BJ (cell line): ENCODE data around the gene CD7. TPM values are rescaled to one million over a fixed set of nuclear protein-coding genes. Genes with fewer than 3 reads are reported as not detected.

ENCODE experiments used
- CTCF ChIA-PET: fragments of 350-600 bp; formaldehyde crosslinking; extraction: SDS; loops from one replicate; lab custom pipeline; 2021; ENCODE audit warnings: antibody characterized with exemption, inconsistent platforms; lab: Yijun Ruan, JAX
- POLR2A ChIA-PET: fragments of 300-600 bp; sonication (Branson Sonifier 250); formaldehyde crosslinking; extraction: SDS; loops from one replicate; lab custom pipeline; 2021; ENCODE audit warnings: antibody characterized with exemption; lab: Charles Lee
- DNase-seq: peaks from one replicate; pipeline ENCODE4 v3.0.0-alpha.2; 2011; ENCODE audit warnings: low read depth
- H3K27me3 ChIP-seq: 2 replicates; pipeline ENCODE4 v1.6.0; 2011; ENCODE audit warnings: low read length; ENCODE audit not compliant: control insufficient read depth, insufficient read depth
- H3K36me3 ChIP-seq: 2 replicates; pipeline ENCODE4 v1.5.1; 2011; ENCODE audit warnings: low read length; ENCODE audit not compliant: control insufficient read depth, insufficient read depth
- H3K4me3 ChIP-seq: 2 replicates; pipeline ENCODE4 v1.5.1; 2011; ENCODE audit warnings: low read depth, mild to moderate bottlenecking, control low read depth, low read length
- polyA plus RNA-seq: library from polyadenylated mRNA; depleted of rRNA; stranded (reverse); fragments of >200 nt; gene quantifications from 2 replicates; pipeline ENCODE4 v1.2.3, GENCODE V29; 2011
- TF ChIP-seq, protein P1 (sequence below): IDR thresholded peaks from 2 replicates; pipeline ENCODE4 v1.5.1; 2011; ENCODE audit warnings: low read depth, mild to moderate bottlenecking, control low read depth, inconsistent platforms, low read length, moderate library complexity; ENCODE audit not compliant: insufficient read depth

CD7 gene
- polyA plus RNA-seq, 1 experiment, result 0.22 TPM

DNA sequence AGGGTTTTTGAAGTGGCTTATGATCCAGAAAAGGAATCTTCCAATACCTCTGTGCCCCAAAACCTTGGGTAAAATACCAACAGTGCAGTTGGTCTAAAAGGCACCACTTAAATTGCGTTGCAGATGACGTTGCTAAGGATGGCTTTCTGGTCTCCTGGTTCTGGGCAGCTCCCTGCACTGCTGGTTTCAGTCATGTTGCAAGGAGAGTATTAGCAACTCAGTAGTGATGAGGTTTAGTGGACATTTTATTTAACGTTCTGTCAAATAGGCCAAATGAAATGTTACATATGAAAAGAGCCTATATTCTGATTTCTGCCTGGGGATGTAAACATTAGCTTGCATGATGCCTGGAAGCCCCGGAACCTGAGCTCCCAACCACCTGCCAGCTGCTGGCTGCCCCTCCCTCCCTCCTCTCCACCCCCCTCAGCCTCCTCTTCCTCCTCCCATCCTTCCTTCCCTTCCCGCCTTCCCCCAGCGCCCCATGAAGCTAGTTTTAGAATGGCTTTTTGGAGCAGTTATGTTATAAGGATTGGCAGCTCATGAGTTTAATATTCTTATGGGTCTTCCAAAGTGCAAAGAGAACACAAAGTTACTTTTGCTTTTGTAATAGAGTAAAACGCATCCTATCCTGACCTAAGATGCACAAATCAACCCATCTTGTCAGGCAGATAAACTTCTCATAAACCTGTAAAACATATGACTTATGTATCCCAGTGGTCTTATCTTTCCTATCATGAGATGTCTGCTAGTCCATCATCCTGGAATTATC is 20.7 kb downstream of the CD7 start:
- POLR2A ChIA-PET, result interaction anchor here (0.6 kb wide), 1 partner anchor 8 kb away, joined by 4 read pairs; no protein-coding TSS in a partner anchor
- Histone ChIP-seq H3K27me3 (no peaks in the 10 kb centered on the region), H3K4me3 (no peak overlapping the region; the same call in 1 of the 2 replicates), H3K36me3 (no peaks in the 10 kb centered on the region)
- no peak for DNase-seq
- TF ChIP-seq, protein P1, sequence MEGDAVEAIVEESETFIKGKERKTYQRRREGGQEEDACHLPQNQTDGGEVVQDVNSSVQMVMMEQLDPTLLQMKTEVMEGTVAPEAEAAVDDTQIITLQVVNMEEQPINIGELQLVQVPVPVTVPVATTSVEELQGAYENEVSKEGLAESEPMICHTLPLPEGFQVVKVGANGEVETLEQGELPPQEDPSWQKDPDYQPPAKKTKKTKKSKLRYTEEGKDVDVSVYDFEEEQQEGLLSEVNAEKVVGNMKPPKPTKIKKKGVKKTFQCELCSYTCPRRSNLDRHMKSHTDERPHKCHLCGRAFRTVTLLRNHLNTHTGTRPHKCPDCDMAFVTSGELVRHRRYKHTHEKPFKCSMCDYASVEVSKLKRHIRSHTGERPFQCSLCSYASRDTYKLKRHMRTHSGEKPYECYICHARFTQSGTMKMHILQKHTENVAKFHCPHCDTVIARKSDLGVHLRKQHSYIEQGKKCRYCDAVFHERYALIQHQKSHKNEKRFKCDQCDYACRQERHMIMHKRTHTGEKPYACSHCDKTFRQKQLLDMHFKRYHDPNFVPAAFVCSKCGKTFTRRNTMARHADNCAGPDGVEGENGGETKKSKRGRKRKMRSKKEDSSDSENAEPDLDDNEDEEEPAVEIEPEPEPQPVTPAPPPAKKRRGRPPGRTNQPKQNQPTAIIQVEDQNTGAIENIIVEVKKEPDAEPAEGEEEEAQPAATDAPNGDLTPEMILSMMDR, result no peak
- CTCF ChIA-PET, result interaction anchor here (0.6 to 2.6 kb wide), 5 partner anchors 26 to 266 kb away, joined by 3 to 8 read pairs (median 3); no protein-coding TSS in a partner anchor

DNA sequence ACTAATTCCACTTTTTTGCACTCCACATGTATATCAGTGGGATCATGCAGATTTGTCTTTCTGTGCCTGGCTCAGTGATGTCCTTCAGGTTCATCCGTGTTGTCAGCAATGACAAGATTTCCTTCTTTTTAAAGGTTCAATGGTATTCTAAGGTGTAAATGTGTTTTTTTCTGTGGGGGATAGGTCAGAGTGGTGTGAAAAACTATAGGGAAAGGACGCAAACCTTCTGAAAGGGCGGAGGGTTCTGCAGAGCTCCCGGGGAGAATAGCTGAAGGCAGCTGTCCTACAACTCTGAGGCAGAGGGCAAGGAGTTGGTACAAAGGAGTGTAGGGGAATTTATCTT is 22.0 kb downstream of the CD7 start:
- no peaks in the 10 kb centered on the region for H3K36me3 ChIP-seq
- TF ChIP-seq, protein P1, result no peak
- no peak for DNase-seq
- POLR2A ChIA-PET, result no interaction called here
- no peak overlapping the region for H3K4me3 ChIP-seq
- no peaks in the 10 kb centered on the region for H3K27me3 ChIP-seq
- CTCF ChIA-PET, result no interaction called here

DNA sequence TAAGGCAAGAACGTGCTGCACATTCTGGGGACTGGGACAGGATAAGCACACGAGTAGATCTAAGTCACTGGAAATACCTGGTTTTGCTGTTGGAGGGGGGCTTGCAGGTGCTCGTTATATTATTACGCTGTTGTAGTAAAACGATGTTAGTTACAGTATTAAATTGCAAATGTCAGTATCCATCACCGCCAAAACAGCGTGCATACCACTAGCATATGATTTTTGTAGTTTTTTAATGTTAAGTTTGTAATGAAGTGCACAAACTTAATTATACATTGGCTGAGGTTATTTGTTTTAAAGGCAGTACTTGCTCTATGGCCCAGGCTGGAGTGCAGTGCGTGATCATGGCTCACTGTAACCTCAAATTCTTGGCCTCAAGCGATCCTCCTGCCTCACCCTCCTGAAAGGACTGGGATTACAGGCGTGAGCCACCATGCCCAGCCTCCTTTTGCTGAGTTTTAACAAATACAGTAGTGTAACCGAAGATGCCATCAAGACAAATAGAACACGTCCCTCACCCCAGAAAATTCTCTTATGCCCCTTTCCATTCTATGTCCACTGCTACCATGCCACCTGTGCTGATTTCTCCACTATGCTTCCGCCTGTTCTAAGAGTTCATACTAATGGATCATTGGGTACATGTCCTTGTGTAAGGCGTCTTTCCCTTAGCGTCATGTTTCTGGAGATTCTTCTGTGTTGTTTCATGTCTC is 23.2 kb downstream of the CD7 start:
- CTCF ChIA-PET, result interaction anchor here (1.7 kb wide), 1 partner anchor 89 kb away, joined by 4 read pairs; no protein-coding TSS in a partner anchor
- no peak for DNase-seq
- Histone ChIP-seq H3K27me3 (no peaks in the 10 kb centered on the region), H3K36me3 (no peaks in the 10 kb centered on the region), H3K4me3 (peak overlapping the region; percentile 30)
- POLR2A ChIA-PET, result no interaction called here
- TF ChIP-seq, protein P1, result no peak

DNA sequence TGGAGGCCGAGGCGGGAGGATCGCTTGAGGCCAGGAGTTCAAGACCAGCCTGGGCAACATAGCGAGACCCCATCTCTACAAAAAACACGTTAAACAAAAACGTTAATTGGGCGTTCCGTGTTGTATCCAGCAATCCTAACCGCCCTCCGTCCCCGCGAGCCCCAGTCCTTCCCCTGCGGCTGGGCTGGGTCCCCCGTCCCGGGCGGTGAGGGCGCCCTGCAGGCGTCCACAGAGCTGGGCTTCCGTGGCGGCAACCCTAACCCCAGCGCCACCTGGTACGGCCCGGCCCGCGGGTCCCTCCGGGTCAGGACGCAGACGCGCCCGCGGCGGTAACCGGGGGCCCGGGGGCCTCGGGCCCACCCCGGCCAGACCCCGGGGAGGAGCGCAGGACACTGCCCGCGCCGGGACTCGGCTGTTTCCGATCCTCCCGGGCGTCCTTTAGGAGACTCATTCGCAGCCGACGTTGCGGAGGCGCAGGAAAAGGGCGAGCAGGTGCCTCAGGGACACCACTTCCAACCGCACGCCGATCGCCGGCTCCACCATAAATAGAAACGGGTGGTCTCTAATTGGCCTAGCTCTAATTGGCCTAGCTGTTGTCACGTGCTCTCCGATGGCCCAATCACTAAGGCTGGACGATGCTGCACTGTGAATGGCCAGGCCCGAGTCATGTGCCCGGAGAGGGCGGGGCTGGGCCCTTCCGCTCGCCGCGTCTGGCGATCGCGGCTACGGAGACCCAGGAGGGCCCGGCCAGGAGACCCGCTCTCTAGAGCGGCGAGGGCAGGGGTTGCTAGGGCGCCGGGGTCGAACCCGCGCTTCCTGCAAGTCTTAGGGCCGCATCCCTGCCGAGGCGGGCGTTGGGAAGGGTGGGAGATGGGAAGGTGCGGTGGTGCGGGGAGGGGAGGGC is 24.9 kb downstream of the CD7 start:
- peak; percentile 88 for DNase-seq
- TF ChIP-seq, protein P1, result no peak
- ChIA-PET CTCF (interaction anchor here (0.7 to 1.7 kb wide), 4 partner anchors 11 to 87 kb away, joined by 3 to 4 read pairs (median 3); no protein-coding TSS in a partner anchor), POLR2A (interaction anchor here (0.7 kb wide), 1 partner anchor 9 kb away, joined by 4 read pairs; no protein-coding TSS in a partner anchor)
- peak overlapping the region; percentile 93 for H3K4me3 ChIP-seq
- no peaks in the 10 kb centered on the region for H3K27me3 ChIP-seq
- no peaks in the 10 kb centered on the region for H3K36me3 ChIP-seq
